GM12878 (cell line): Measurements from ENCODE around the gene IL22.

Source experiments
- ATF3 ChIP-seq: IDR thresholded peaks from 2 replicates; pipeline ENCODE4 v1.6.1; 2011; ENCODE audit warnings: low read depth, mild to moderate bottlenecking, low read length, moderate library complexity, borderline replicate concordance; ENCODE audit errors: extremely low read depth
- CREB1 ChIP-seq: IDR thresholded peaks from 2 replicates; pipeline ENCODE4 v1.6.1; 2012; ENCODE audit warnings: low read depth, mild to moderate bottlenecking, inconsistent platforms
- CTCF ChIP-seq, 3 experiments: IDR thresholded peaks in 2 of 3; conservative IDR thresholded peaks in 1 of 3; 2 replicates each; pipeline ENCODE4 v1.5.1; 2011; ENCODE audit warnings: low read depth in 3 of 3, low read length in 3 of 3, mild to moderate bottlenecking in 3 of 3, control low read depth in 2 of 3, moderate library complexity in 2 of 3, inconsistent platforms in 1 of 3, mixed read lengths in 1 of 3; ENCODE audit not compliant: control insufficient read depth in 2 of 3, insufficient read depth in 1 of 3; ENCODE audit errors: extremely low read depth in 1 of 3
- EP300 ChIP-seq, 2 experiments: fragments of 150-350 bp in 1 of 2; IDR thresholded peaks; 2 replicates each; pipeline ENCODE4 v1.6.1; 2011 to 2012; ENCODE audit warnings: low read depth in 2 of 2, low read length in 2 of 2, borderline replicate concordance in 1 of 2, improper control_type of control experiment in 1 of 2, inconsistent platforms in 1 of 2; ENCODE audit not compliant: control insufficient read depth in 1 of 2
- FOXK2 ChIP-seq: fragments of 450-650 bp; IDR thresholded peaks from 2 replicates; pipeline ENCODE4 v1.6.1; 2017; ENCODE audit warnings: mild to moderate bottlenecking, moderate library complexity
- POLR2A ChIP-seq: IDR thresholded peaks from 2 replicates; pipeline ENCODE4 v1.6.1; 2011; ENCODE audit warnings: low read depth, mild to moderate bottlenecking, low read length
- SIN3A ChIP-seq: IDR thresholded peaks from 2 replicates; pipeline ENCODE4 v1.6.1; 2012; ENCODE audit warnings: low read depth, low read length, improper control_type of control experiment
- USF2 ChIP-seq: IDR thresholded peaks from 2 replicates; pipeline ENCODE4 v1.6.1; 2011; ENCODE audit warnings: low read depth, low read length, improper control_type of control experiment, borderline replicate concordance

- TF ChIP-seq USF2 (no peak), ATF3 (no peak), POLR2A (no peak), CTCF (IDR thresholded peaks at IDR 0.05 in 2 of 3, conservative IDR thresholded peaks at IDR 0.05 in 1 of 3; ENCODE audit: control insufficient read depth in 2 of 3, extremely low read depth in 1 of 3, insufficient read depth in 1 of 3, low read depth in 3 of 3, low read length in 3 of 3) (no peak), EP300 (IDR thresholded peaks at IDR 0.05; ENCODE audit: borderline replicate concordance in 1 of 2, control insufficient read depth in 1 of 2, low read depth in 2 of 2, low read length in 2 of 2) (no peak), SIN3A (no peak), FOXK2 (no peak), CREB1 (no peak)
These were observed 27.6 kb downstream of the IL22 start, which contains the start of gene IL26 for GRCh38 chr12:68225576-68226476.
